Measurements from ENCODE around the gene C1QB.

Gene C1QB

GRCh38 chr1:22652881-22653316, at the start of gene C1QB:
C1QB (plus strand) TSS chr1:22653236; CDS start chr1:22659463, 6,227 bp downstream.
- H3K4me3 ChIP-seq = peak within 1 kb of the TSS in 4 of 7 experiments; percentile 1 to 15 (median 11)
- peak within 1 kb of the TSS in 6 of 21 experiments; percentile 13 to 84 (median 51) for H3K27ac ChIP-seq

GRCh38 chr1:22606161-22606560, 46.9 kb upstream of the C1QB start:
- Histone ChIP-seq H3K27ac (no peak overlapping the region), H3K4me3 (no peak overlapping the region)

- no peak overlapping the region for H3K4me3 ChIP-seq
Observed at GRCh38 chr1:22607154-22607553, 45.9 kb upstream of the C1QB start.

GRCh38 chr1:22608361-22608760, 44.7 kb upstream of the C1QB start:
- no peak overlapping the region for H3K4me3 ChIP-seq
- H3K27ac ChIP-seq = no peak overlapping the region

More at GRCh38 chr1:22607154-22607553, 45.9 kb upstream of the C1QB start:
- H3K27ac ChIP-seq = no peak overlapping the region

GRCh38 chr1:22609291-22609690, 43.7 kb upstream of the C1QB start:
- Histone ChIP-seq H3K27ac (no peak overlapping the region), H3K4me3 (no peak overlapping the region)

- Histone ChIP-seq H3K27ac (no peak overlapping the region), H3K4me3 (no peak overlapping the region)
Observed at GRCh38 chr1:22611530-22611947, 41.5 kb upstream of the C1QB start.

GRCh38 chr1:22612671-22613571, 40.1 kb upstream of the C1QB start:
- Histone ChIP-seq H3K27ac (no peak overlapping the region), H3K4me3 (no peak overlapping the region)

- H3K27ac ChIP-seq = no peak overlapping the region
- H3K4me3 ChIP-seq = no peak overlapping the region
Observed at GRCh38 chr1:22613572-22613918, 39.5 kb upstream of the C1QB start.

GRCh38 chr1:22613951-22614350, 39.1 kb upstream of the C1QB start:
- H3K4me3 ChIP-seq = no peak overlapping the region
- no peak overlapping the region for H3K27ac ChIP-seq

- Histone ChIP-seq H3K4me3 (no peak overlapping the region), H3K27ac (no peak overlapping the region)
Observed at GRCh38 chr1:22615886-22616285, 37.1 kb upstream of the C1QB start.

GRCh38 chr1:22616571-22616970, 36.5 kb upstream of the C1QB start:
- no peak overlapping the region for H3K27ac ChIP-seq
- no peak overlapping the region for H3K4me3 ChIP-seq

GRCh38 chr1:22618056-22618455, 35.0 kb upstream of the C1QB start:
- Histone ChIP-seq H3K4me3 (no peak overlapping the region), H3K27ac (no peak overlapping the region)

GRCh38 chr1:22619252-22619651, 33.8 kb upstream of the C1QB start:
- H3K27ac ChIP-seq = no peak overlapping the region
- no peak overlapping the region for H3K4me3 ChIP-seq

GRCh38 chr1:22619798-22620197, 33.2 kb upstream of the C1QB start:
- no peak overlapping the region for H3K4me3 ChIP-seq
- H3K27ac ChIP-seq = no peak overlapping the region

- Histone ChIP-seq H3K4me3 (no peak overlapping the region), H3K27ac (no peak overlapping the region)
Observed at GRCh38 chr1:22621761-22622160, 31.3 kb upstream of the C1QB start.

GRCh38 chr1:22625262-22625925, 27.6 kb upstream of the C1QB start:
- H3K27ac ChIP-seq = no peak overlapping the region

GRCh38 chr1:22626237-22627157, 26.5 kb upstream of the C1QB start:
- Histone ChIP-seq H3K27ac (no peak overlapping the region), H3K4me3 (no peak overlapping the region)

More at GRCh38 chr1:22625262-22625925, 27.6 kb upstream of the C1QB start:
- no peak overlapping the region for H3K4me3 ChIP-seq

GRCh38 chr1:22627331-22627730, 25.7 kb upstream of the C1QB start:
- no peak overlapping the region for H3K27ac ChIP-seq
- H3K4me3 ChIP-seq = no peak overlapping the region

- no peak overlapping the region for H3K4me3 ChIP-seq
- no peak overlapping the region for H3K27ac ChIP-seq
Observed at GRCh38 chr1:22628698-22629444, 24.2 kb upstream of the C1QB start.
